ENCODE measurements around the gene TMEM225B.
"Not testable (repeated sequence)": the region's sequence is repeated elsewhere in the genome, so short reads cannot be mapped to it uniquely, and the experiment has no call there.

Gene TMEM225B

DNA sequence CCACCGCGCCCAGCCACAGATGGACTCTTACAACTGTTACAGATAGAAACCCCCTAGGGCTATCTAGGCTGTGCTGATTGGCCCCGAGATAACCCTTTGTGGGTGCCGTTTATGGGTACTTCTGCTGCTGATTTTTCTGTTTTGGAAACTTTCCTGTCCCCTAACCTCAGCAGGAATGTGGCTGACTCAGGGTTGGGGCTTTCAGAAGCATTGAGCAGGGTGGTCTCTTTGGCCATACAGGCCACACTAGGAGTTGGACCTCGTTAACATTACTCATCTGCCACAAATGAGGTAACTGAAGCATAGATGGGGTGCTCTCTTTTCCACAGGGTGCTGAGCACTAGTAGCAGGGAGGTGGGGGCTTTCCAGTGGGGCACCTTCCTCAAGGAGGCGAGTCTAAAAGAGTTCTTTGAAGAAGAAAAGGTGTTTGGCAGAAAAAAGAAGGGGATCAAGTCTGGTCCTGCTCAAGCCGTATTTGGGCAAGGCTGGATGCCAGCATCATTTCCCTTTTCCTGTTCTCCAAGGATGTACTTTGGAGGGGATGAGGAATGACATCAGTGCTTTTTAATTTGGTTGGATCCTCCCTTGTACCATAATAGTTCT lies 25.1 kb downstream of the TMEM225B start:
- DNase-seq (ENCODE audit: low read depth): no peak

- DNase-seq (ENCODE audit: low read depth): no peak
Observed at GRCh38 chr7:99623702-99624447, 25.8 kb downstream of the TMEM225B start.

DNA sequence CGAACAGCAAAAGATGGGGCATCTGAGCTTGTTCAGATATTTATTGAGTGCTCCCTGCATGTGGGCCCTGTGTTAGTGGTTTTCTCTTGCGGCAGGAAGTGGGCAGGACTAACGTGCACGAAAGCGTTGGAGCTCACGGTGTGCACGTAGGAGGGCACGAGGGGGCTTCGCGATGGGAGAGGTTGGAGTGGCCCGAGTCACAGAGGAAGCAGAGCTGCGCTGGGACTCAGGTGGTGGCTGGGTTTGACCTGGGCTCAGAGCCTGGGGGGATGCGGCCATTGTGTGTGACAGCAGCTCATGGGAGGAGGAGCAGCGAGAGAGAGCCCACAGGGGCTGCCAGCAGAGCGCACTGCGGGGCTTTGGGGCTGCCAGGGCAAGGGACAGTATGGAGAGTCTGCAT lies 26.4 kb downstream of the TMEM225B start:
- DNase-seq (ENCODE audit: low read depth): no peak

GRCh38 chr7:99625321-99625720 lies 27.3 kb downstream of the TMEM225B start:
- DNase-seq (ENCODE audit: low read depth): no peak

- no peak for DNase-seq (ENCODE audit: low read depth)
Observed at GRCh38 chr7:99625961-99626360, 27.9 kb downstream of the TMEM225B start.

GRCh38 chr7:99626661-99627060 lies 28.6 kb downstream of the TMEM225B start:
- DNase-seq (ENCODE audit: low read depth): no peak

DNA sequence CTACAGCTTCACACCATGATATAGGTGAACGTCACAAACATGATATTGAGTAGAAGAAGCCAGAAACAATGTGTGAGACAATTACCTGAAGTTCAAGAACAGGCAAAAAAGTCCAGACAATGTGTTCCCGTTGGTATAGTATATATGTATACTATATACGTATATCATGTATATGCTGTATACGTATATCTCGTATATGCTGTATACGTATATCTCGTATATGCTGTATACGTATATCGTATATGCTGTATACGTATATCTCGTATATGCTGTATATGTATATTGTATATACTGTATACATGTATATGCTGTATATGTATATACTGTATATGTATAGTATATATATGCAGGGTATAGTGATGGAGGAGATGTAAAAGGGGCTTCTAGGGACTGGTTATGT lies 29.4 kb downstream of the TMEM225B start:
- no peak for DNase-seq (ENCODE audit: low read depth)

DNA sequence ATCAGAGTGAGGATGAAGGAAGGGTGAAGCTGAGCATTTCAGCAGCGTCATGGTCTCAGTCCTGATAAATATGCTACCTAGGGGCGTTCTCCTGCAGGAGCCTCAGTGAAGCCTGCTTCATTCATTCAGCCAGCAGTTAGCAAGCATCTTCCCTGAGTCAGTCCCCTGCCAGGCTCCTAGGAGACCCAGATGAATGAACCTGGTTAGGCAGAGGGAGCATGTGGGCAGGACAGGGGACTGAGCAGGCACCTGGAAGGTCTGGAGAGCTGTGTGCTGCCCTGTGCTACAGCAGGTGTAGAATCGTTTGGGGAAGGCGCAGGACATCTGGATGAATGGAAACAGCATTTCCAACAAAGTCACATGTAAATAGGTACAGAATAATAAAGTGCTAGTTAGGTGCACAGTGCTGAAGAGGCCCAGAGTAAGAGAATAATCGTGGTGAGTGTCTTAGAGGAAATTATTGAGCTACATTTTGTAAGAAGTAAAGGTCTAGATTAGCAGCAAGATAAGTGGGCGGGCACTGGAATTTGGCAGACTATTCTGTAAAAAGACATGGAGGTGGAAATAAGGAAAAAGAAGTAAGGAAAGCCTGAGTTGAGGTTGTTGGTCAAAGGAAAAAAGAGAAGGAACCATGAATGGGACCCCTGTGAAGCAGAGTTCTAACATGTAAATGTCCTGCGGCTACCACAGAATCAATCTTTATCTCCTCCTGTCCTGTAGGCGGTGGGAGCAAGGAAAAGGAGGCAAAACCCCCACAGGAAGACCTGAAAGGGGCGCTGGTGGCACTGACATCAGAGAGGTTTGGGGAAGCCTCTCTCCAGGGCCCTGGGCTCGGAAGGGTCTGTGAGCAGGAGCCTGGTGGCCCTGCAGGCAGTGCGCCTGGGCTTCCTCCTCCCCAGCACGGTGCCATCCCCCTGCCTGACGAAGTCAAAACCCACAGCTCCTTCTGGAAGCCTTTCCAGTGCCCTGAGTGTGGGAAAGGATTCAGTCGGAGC lies 30.7 kb downstream of the TMEM225B start:
- no peak for DNase-seq (ENCODE audit: low read depth)

GRCh38 chr7:99629643-99630042 lies 31.6 kb downstream of the TMEM225B start:
- no peak for DNase-seq (ENCODE audit: low read depth)

DNA sequence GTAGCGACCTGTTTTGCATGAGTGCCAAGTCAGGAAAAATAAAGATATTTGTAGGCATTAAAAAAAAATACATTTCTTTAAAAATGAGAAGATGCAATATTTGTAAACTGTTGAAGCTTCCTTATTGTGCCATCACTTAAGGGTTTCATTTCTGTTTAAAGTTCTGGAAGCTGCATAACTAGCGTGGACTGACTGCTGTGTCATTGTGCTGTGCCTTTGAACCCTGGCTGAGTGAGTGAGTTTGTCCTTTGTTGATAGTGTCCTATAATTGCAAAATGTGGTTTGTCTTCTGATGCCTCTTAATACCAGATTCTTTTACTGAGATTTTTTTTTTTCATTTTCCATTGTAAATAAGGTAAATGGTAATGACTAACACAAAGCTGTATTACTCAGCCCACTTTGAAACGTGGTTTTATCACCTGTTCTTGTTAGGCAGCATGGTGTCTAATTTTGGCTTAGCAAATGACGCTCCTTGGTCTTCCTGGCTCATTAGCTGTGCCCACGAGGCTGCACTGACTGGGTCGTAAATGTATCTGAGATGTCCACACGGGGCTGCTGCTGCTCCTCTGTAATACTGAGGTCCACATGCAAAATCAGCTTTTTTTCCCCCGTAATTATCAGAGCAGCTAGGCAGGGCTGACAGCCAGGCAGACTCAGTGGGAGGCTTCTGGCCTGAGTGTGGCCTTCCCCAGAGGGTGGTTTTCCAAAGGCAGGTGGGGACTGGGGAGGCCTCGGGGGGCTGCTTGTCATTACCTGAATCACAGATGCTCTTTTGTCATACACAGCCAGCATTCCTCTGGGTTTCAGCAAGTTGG lies 33.4 kb downstream of the TMEM225B start:
- no peak for DNase-seq (ENCODE audit: low read depth)

GRCh38 chr7:99637414-99637813 lies 39.3 kb downstream of the TMEM225B start:
- not testable (repeated sequence) for DNase-seq (ENCODE audit: low read depth)

GRCh38 chr7:99638731-99639130 lies 40.7 kb downstream of the TMEM225B start:
- DNase-seq (ENCODE audit: low read depth): no peak

DNA sequence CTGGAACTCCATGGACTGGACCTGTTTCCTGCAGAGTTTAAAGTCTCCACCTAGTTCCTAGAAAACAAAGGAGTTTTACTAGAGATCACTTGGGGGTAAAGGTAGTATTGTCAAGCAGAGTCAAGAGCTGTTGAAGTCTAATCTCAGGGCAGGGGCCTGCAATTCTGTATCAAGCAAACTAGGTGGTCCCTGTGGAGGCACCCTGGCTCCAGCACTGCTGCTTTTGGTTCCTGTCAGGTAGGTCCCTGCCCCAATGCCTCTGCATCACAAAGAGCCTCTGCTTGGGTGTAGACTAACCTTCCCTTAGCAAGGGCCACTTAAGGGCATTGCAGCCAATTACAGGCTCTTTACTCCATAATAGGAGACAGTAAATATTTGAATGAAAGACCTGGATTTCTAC lies 41.2 kb downstream of the TMEM225B start:
- DNase-seq (ENCODE audit: low read depth): no peak

DNA sequence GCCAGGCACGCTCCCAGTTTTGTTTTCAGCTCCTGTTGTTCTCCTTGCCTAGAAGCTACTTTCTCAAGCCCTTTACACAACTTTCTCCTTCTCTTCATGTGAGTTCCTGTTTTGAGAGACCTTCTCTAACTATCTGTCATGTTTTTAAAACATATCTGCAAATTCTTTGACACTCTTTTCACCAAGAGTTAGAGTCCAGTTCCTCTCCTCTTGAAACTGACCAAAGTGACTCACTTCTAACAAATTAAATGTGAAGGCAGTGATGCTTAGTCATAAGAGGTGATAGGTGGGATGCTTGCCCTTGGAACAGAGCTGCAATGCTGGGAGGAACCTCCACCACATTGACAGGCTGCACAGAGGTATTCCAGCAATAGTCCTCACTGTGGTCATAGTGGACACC lies 44.0 kb downstream of the TMEM225B start:
- no peak for DNase-seq (ENCODE audit: low read depth)

DNA sequence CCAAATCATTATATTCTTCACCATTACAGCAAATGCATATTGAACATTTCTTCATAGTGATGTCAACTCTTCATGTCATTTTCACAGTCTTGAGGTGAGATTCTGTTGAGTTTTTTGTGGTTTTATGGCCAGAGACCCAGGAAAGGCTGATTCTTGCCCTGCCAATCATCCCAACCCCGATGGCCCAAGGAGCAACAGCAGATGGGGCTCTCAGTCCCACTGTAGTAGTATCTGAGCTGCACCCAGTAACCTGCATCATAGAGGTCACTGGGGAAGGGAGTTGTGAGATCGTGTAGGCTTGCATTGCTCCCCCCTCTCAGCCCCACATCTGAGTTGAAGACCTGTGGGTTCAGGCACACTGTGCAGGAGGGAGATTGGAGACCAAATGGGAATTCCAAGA lies 45.4 kb downstream of the TMEM225B start:
- no peak for DNase-seq (ENCODE audit: low read depth)

GRCh38 chr7:99644431-99644830 lies 46.4 kb downstream of the TMEM225B start:
- DNase-seq (ENCODE audit: low read depth): no peak

DNA sequence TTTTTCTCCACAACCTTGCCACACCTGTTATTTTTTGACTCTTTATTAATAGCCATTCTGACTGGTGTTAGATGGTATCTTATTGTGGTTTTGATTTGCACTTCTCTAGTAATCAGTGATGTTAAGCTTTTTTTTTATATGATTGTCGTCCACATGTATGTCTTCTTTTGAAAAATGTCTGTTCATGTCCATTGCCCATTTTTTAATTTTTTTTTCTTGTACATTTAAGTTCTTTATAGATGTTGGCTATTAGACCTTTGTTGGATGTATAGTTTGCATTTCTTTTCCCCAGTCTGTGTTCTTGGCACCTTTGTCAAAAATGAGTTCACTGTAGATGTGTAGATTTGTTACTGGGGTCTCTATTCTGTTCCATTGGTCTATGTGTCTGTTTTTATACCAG lies 47.5 kb downstream of the TMEM225B start:
- no peak for DNase-seq (ENCODE audit: low read depth)

- no peak for DNase-seq (ENCODE audit: low read depth)
Observed at GRCh38 chr7:99648843-99649242, 50.8 kb downstream of the TMEM225B start.

GRCh38 chr7:99651290-99651689 lies 53.2 kb downstream of the TMEM225B start:
- no peak for DNase-seq (ENCODE audit: low read depth)

DNA sequence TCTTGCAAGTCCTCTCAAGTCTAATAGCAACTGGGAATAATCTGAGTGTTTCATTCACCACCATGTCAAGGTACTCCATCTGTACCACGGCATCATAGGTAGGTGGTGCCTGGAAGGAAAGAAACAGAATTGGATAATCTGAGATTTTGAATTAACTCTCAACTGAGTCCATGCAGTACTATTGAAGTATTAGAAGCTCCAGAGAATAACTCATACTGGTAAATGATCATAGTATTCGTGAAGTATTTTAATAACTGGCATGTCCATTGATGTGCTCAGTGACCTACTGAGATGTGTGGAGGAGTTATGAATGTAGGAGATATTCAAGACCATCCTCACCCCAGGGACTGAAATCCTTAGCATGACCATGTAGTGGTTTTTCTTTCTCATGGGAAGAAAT lies 54.6 kb downstream of the TMEM225B start:
- DNase-seq (ENCODE audit: low read depth): no peak

GRCh38 chr7:99653269-99653668 lies 55.2 kb downstream of the TMEM225B start:
- not testable (repeated sequence) for DNase-seq (ENCODE audit: low read depth)

DNA sequence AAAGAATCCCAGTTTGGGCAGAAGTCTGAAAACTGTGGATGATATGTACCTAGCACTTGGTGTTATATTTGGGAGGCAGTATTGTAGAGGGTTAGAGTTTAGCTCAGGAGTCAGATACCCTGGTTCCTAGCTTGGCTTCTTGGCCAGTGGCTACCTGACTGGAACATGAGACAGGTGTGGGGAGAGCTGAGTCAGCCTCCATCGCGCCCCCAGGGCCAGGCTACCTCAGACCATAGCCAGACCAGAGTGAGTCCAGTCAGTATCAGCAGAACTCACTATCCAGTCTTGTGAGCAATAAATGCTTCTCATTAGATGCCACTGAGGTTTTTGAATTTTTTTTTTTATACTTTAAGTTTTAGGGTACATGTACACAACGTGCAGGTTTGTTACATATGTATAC lies 55.7 kb downstream of the TMEM225B start:
- DNase-seq (ENCODE audit: low read depth): no peak
